Keratinocyte (primary cell): ENCODE data around the gene ZFP36L2. TPM values are rescaled to one million over a fixed set of nuclear protein-coding genes. Genes with fewer than 3 reads are reported as not detected.

Experiments
- DNase-seq: peaks from one replicate; pipeline ENCODE4 v3.0.0-alpha.2; 2011; ENCODE audit warnings: low read depth, missing footprints, low spot score
- FAIRE-seq: peaks from 2 replicates; lab custom pipeline; 2011; peaks lifted over from hg19 to GRCh38; lab: Jason Lieb, UNC
- H2AFZ ChIP-seq: 2 replicates; pipeline ENCODE4 v1.6.0; 2012; ENCODE audit warnings: low read length, control low read depth, inconsistent platforms; ENCODE audit not compliant: control insufficient read depth
- H3K27ac ChIP-seq: 2 replicates; pipeline ENCODE4 v1.5.1; 2011; ENCODE audit warnings: low read length; ENCODE audit not compliant: control insufficient read depth, insufficient read depth
- H3K27me3 ChIP-seq: 3 replicates; pipeline ENCODE4 v1.6.0; 2011; ENCODE audit warnings: low read length; ENCODE audit not compliant: control insufficient read depth, insufficient read depth; ENCODE audit errors: extremely low read depth
- H3K36me3 ChIP-seq, 2 experiments: 2 replicates in 1 of 2; 3 replicates in 1 of 2; pipeline ENCODE4 v1.5.1; 2011; ENCODE audit warnings: low read length in 2 of 2, mild to moderate bottlenecking in 1 of 2; ENCODE audit not compliant: control insufficient read depth in 2 of 2, insufficient read depth in 2 of 2; ENCODE audit errors: extremely low read depth in 1 of 2
- H3K4me1 ChIP-seq: 3 replicates; pipeline ENCODE4 v1.5.1; 2011; ENCODE audit warnings: low read length; ENCODE audit not compliant: control insufficient read depth, insufficient read depth; ENCODE audit errors: extremely low read depth
- H3K4me2 ChIP-seq: 3 replicates; pipeline ENCODE4 v1.6.0; 2011; ENCODE audit warnings: low read depth, low read length; ENCODE audit not compliant: control insufficient read depth, insufficient read depth; ENCODE audit errors: extremely low read depth
- H3K4me3 ChIP-seq, 3 experiments: fragments of 200-600 bp in 1 of 3; sonication (generic) in 1 of 3; 2 replicates in 2 of 3; 3 replicates in 1 of 3; pipeline ENCODE4 v1.5.1; 2011 to 2016; ENCODE audit warnings: low read length in 3 of 3, mild to moderate bottlenecking in 3 of 3, control low read depth in 2 of 3, inconsistent platforms in 1 of 3, low read depth in 1 of 3, mixed read lengths in 1 of 3, mixed run types in 1 of 3, moderate library complexity in 1 of 3; ENCODE audit not compliant: control insufficient read depth in 2 of 3, insufficient read depth in 2 of 3; ENCODE audit errors: extremely low read depth in 1 of 3
- H3K79me2 ChIP-seq: 2 replicates; pipeline ENCODE4 v1.6.0; 2012; ENCODE audit warnings: low read length; ENCODE audit not compliant: control insufficient read depth, insufficient read depth
- H3K9ac ChIP-seq: 3 replicates; pipeline ENCODE4 v1.6.0; 2011; ENCODE audit warnings: low read length; ENCODE audit not compliant: control insufficient read depth, insufficient read depth; ENCODE audit errors: extremely low read depth
- H3K9me1 ChIP-seq: 3 replicates; pipeline ENCODE4 v1.6.0; 2011; ENCODE audit warnings: low read length; ENCODE audit not compliant: control insufficient read depth, insufficient read depth; ENCODE audit errors: extremely low read depth
- H3K9me3 ChIP-seq: 2 replicates; pipeline ENCODE4 v1.5.1; 2012; ENCODE audit warnings: low read depth, low read length; ENCODE audit not compliant: control insufficient read depth
- H4K20me1 ChIP-seq: 3 replicates; pipeline ENCODE4 v1.6.0; 2011; ENCODE audit warnings: low read length; ENCODE audit not compliant: control insufficient read depth, insufficient read depth; ENCODE audit errors: extremely low read depth
- CTCF ChIP-seq, 3 experiments: IDR thresholded peaks in 1 of 3; conservative IDR thresholded peaks in 1 of 3; optimal IDR thresholded peaks in 1 of 3; 2 replicates in 2 of 3; 3 replicates in 1 of 3; pipeline versions ENCODE3 to v1.5.1; 2011; ENCODE audit warnings: low read length in 3 of 3, mild to moderate bottlenecking in 3 of 3, moderate library complexity in 2 of 3, control low read depth in 1 of 3, inconsistent platforms in 1 of 3; ENCODE audit not compliant: insufficient read depth in 2 of 3; ENCODE audit errors: extremely low read depth in 1 of 3
- EZH2 ChIP-seq: IDR thresholded peaks from one replicate; pipeline ENCODE4 v1.6.1; 2012; ENCODE audit warnings: inconsistent platforms, mild to moderate bottlenecking, low read length, moderate library complexity
- dilution Hi-C: fragments of 300-500 bp; cut with MboI; formaldehyde crosslinking; loops from one replicate; pipeline ENCODE4 v1.7.0; 2020; ENCODE audit warnings: low sequenced_read_pairs; ENCODE audit not compliant: extremely low pct_ligation_motif_present
- polyA plus RNA-seq, 5 experiments: library from polyadenylated mRNA; depleted of rRNA in 3 of 5; stranded (reverse) in 3 of 5; stranded (forward) in 1 of 5; unstranded in 1 of 5; fragments of >200 nt; gene quantifications; 1 replicate in 1 of 5; 2 replicates in 3 of 5; 3 replicates in 1 of 5; pipeline versions ENCODE4 v1.2.1 to v1.2.3, GENCODE V29; 2011 to 2012; ENCODE audit warnings: missing spikeins in 2 of 5, low read depth in 1 of 5, low replicate concordance in 1 of 5

The ZFP36L2 gene
- polyA plus RNA-seq, 1 donor (not counting 4 experiments of a cell fraction or from before 2014, with no cell fraction given), result 52.4 TPM

DNA sequence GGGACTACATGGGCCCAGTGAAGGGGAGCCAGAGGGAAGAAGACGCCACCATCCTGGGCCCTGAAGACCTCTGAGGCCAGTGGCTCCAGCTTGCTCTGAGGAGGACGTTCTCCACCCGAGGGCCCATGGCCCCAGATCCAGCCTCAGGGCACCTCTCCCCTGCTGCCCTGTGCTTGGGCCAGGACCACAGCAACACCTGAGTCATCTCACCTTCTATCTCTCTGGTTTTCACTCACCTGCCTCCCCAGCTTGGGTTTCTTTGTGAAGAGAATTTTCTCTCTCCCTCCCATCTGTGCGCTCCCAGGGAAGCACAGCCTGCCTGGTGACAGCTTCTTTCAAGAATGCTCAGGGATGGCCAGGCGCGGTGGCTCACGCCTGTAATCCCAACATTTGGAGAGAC lies 19.8 kb downstream of the ZFP36L2 start:
- H3K9me1 ChIP-seq, result no peaks in the 10 kb centered on the region
- H3K79me2 ChIP-seq, result no peaks in the 10 kb centered on the region
- TF ChIP-seq CTCF (optimal IDR thresholded peaks at IDR 0.05 in 1 of 3, IDR thresholded peaks at IDR 0.05 in 1 of 3, conservative IDR thresholded peaks at IDR 0.05 in 1 of 3; ENCODE audit: extremely low read depth in 1 of 3, insufficient read depth in 2 of 3, low read length in 3 of 3) (no peak), EZH2 (no peak)
- FAIRE-seq (no peak), DNase-seq (no peak)
- H3K27ac ChIP-seq, result no peak overlapping the region
- no peaks in the 10 kb centered on the region for H4K20me1 ChIP-seq
- H3K4me1 ChIP-seq, result peaks cover 9% of the 10 kb centered on the region
- no peaks in the 10 kb centered on the region for H3K9me3 ChIP-seq
- no peak overlapping the region for H3K9ac ChIP-seq
- H3K27me3 ChIP-seq, result no peaks in the 10 kb centered on the region
- no peak overlapping the region for H3K4me2 ChIP-seq
- no peaks in the 10 kb centered on the region for H3K36me3 ChIP-seq
- dilution Hi-C loops, result no loop called here
- no peak overlapping the region for H2AFZ ChIP-seq
- no peak overlapping the region for H3K4me3 ChIP-seq

DNA sequence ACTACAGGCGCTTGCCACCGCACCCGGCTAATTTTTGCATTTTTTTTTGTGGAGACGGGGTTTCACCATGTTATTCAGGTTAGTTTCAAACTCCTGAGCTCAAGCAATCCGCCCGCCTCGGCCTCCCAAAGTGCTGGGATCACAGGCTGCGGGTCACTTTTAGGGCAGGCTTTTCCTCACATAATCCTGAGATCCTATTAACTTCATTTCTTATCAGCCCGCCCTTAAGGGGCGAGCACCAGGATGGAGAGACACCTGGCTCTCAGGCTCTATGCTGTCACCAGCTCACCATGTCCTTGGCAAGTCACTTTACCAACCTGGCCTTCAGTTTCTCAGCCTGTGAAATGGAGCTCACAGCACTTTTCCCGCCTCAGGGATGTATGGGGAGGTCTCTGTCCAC lies 23.0 kb downstream of the ZFP36L2 start:
- Histone ChIP-seq H3K79me2 (no peaks in the 10 kb centered on the region), H3K27me3 (no peaks in the 10 kb centered on the region), H3K4me2 (no peak overlapping the region), H3K9me3 (no peaks in the 10 kb centered on the region), H3K27ac (no peak overlapping the region), H3K4me3 (no peak overlapping the region), H3K9me1 (no peaks in the 10 kb centered on the region), H2AFZ (no peak overlapping the region), H3K4me1 (peaks cover 11% of the 10 kb centered on the region), H3K9ac (no peak overlapping the region), H3K36me3 (no peaks in the 10 kb centered on the region), H4K20me1 (no peaks in the 10 kb centered on the region)
- dilution Hi-C loops, result no loop called here
- no peak for DNase-seq
- no peak for TF ChIP-seq EZH2
- TF ChIP-seq CTCF (optimal IDR thresholded peaks at IDR 0.05 in 1 of 3, IDR thresholded peaks at IDR 0.05 in 1 of 3, conservative IDR thresholded peaks at IDR 0.05 in 1 of 3; ENCODE audit: extremely low read depth in 1 of 3, insufficient read depth in 2 of 3, low read length in 3 of 3), result no peak
- FAIRE-seq, result no peak
